ENCODE results near the gene SMG6.

- TF ChIP-seq POLR2AphosphoS5 (IDR thresholded peaks at IDR 0.05) (no peak), EP300 (IDR thresholded peaks at IDR 0.05) (no peak)
- TF ChIP-seq, protein P1, sequence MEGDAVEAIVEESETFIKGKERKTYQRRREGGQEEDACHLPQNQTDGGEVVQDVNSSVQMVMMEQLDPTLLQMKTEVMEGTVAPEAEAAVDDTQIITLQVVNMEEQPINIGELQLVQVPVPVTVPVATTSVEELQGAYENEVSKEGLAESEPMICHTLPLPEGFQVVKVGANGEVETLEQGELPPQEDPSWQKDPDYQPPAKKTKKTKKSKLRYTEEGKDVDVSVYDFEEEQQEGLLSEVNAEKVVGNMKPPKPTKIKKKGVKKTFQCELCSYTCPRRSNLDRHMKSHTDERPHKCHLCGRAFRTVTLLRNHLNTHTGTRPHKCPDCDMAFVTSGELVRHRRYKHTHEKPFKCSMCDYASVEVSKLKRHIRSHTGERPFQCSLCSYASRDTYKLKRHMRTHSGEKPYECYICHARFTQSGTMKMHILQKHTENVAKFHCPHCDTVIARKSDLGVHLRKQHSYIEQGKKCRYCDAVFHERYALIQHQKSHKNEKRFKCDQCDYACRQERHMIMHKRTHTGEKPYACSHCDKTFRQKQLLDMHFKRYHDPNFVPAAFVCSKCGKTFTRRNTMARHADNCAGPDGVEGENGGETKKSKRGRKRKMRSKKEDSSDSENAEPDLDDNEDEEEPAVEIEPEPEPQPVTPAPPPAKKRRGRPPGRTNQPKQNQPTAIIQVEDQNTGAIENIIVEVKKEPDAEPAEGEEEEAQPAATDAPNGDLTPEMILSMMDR (IDR thresholded peaks at IDR 0.05): no peak
Observed at GRCh38 chr17:2212400-2212981, 91.1 kb downstream of the SMG6 start.

Measured in upper lobe of left lung (tissue), 4 donors.